H9 (cell line): ENCODE data around the gene PSMB1. TPM values are rescaled to one million over a fixed set of nuclear protein-coding genes. Genes with fewer than 3 reads are reported as not detected.

Experiments
- DNase-seq: peaks from one replicate; pipeline ENCODE4 v3.0.0-alpha.2; 2017
- H2AFZ ChIP-seq: one replicate; pipeline ENCODE4 v1.6.1; 2013; ENCODE audit warnings: mild to moderate bottlenecking, low read length, control low read depth, moderate library complexity
- H2AK5ac ChIP-seq: 2 replicates; pipeline ENCODE4 v1.6.1; 2013; ENCODE audit warnings: low read length, control low read depth, mixed read lengths; ENCODE audit not compliant: insufficient read length
- H2BK120ac ChIP-seq: one replicate; pipeline ENCODE4 v1.6.1; 2013; ENCODE audit warnings: low read depth, mild to moderate bottlenecking, low read length, control low read depth, inconsistent platforms; ENCODE audit not compliant: poor library complexity, severe bottlenecking
- H2BK12ac ChIP-seq: 2 replicates; pipeline ENCODE4 v1.6.1; 2013; ENCODE audit warnings: low read length, control low read depth, mixed read lengths, low read depth; ENCODE audit not compliant: insufficient read length
- H2BK15ac ChIP-seq: 2 replicates; pipeline ENCODE4 v1.6.1; 2013; ENCODE audit warnings: low read depth, low read length, control low read depth
- H2BK20ac ChIP-seq: one replicate; pipeline ENCODE4 v1.6.1; 2013; ENCODE audit warnings: low read depth, mild to moderate bottlenecking, low read length, control low read depth, inconsistent platforms; ENCODE audit not compliant: poor library complexity, severe bottlenecking
- H2BK5ac ChIP-seq: 2 replicates; pipeline ENCODE4 v1.6.1; 2013; ENCODE audit warnings: low read length, control low read depth, mixed read lengths; ENCODE audit not compliant: insufficient read length
- H3K14ac ChIP-seq: 2 replicates; pipeline ENCODE4 v1.6.1; 2013; ENCODE audit warnings: low read length, control low read depth; ENCODE audit not compliant: insufficient read depth
- H3K18ac ChIP-seq: 2 replicates; pipeline ENCODE4 v1.6.1; 2013; ENCODE audit warnings: low read depth, mild to moderate bottlenecking, mixed read lengths, low read length, control low read depth; ENCODE audit not compliant: insufficient read length
- H3K23ac ChIP-seq: 2 replicates; pipeline ENCODE4 v1.6.1; 2013; ENCODE audit warnings: low read length, control low read depth, mixed read lengths, low read depth; ENCODE audit not compliant: insufficient read length
- H3K23me2 ChIP-seq: 2 replicates; pipeline ENCODE4 v1.6.1; 2013; ENCODE audit warnings: low read depth, mild to moderate bottlenecking, mixed read lengths, low read length, control low read depth; ENCODE audit not compliant: insufficient read length, poor library complexity, severe bottlenecking
- H3K27ac ChIP-seq: 2 replicates; pipeline ENCODE4 v1.5.1; 2013; ENCODE audit warnings: low read length, control low read depth, mixed read lengths, low read depth; ENCODE audit not compliant: insufficient read length
- H3K27me3 ChIP-seq: 2 replicates; pipeline ENCODE4 v1.6.1; 2013; ENCODE audit warnings: low read length, control low read depth, inconsistent platforms; ENCODE audit not compliant: insufficient read depth
- H3K4ac ChIP-seq: 2 replicates; pipeline ENCODE4 v1.6.1; 2013; ENCODE audit warnings: low read depth, mild to moderate bottlenecking, control low read depth, inconsistent platforms, low read length, moderate library complexity
- H3K4me1 ChIP-seq: 2 replicates; pipeline ENCODE4 v1.6.1; 2013; ENCODE audit warnings: low read length, control low read depth, inconsistent platforms; ENCODE audit not compliant: insufficient read depth
- H3K4me2 ChIP-seq: 2 replicates; pipeline ENCODE4 v1.6.1; 2013; ENCODE audit warnings: low read length, control low read depth, mixed read lengths; ENCODE audit not compliant: insufficient read length, insufficient read depth
- H3K56ac ChIP-seq: 2 replicates; pipeline ENCODE4 v1.6.1; 2013; ENCODE audit warnings: low read depth, mild to moderate bottlenecking, mixed read lengths, low read length, control low read depth; ENCODE audit not compliant: insufficient read length
- H3K79me1 ChIP-seq: 2 replicates; pipeline ENCODE4 v1.6.1; 2013; ENCODE audit warnings: low read depth, mild to moderate bottlenecking, moderate library complexity, low read length, control low read depth, inconsistent platforms; ENCODE audit not compliant: insufficient read depth, poor library complexity, severe bottlenecking
- H3K79me2 ChIP-seq: 2 replicates; pipeline ENCODE4 v1.6.1; 2013; ENCODE audit warnings: low read length, control low read depth, inconsistent platforms; ENCODE audit not compliant: insufficient read depth
- H3K9ac ChIP-seq: 2 replicates; pipeline ENCODE4 v1.6.1; 2013; ENCODE audit warnings: low read length, control low read depth, mixed read lengths; ENCODE audit not compliant: insufficient read length; ENCODE audit errors: extremely low read depth
- H3K9me3 ChIP-seq: one replicate; pipeline ENCODE4 v1.6.1; 2013; ENCODE audit warnings: low read depth, low read length, inconsistent platforms; ENCODE audit not compliant: control insufficient read depth
- H3T11ph ChIP-seq: one replicate; pipeline ENCODE4 v1.6.1; 2013; ENCODE audit warnings: mild to moderate bottlenecking, low read length, control low read depth, inconsistent platforms
- H4K20me1 ChIP-seq: one replicate; pipeline ENCODE4 v1.6.1; 2013; ENCODE audit not compliant: control insufficient read depth, insufficient read length, insufficient read depth
- H4K5ac ChIP-seq: 2 replicates; pipeline ENCODE4 v1.6.1; 2013; ENCODE audit warnings: low read depth, mild to moderate bottlenecking, mixed read lengths, low read length, control low read depth; ENCODE audit not compliant: insufficient read length
- H4K8ac ChIP-seq: replicated peaks from 2 replicates; pipeline ENCODE4 v1.6.1; 2013; ENCODE audit warnings: low read length, control low read depth, mixed read lengths, low read depth; ENCODE audit not compliant: insufficient read length
- H4K91ac ChIP-seq: 2 replicates; pipeline ENCODE4 v1.6.1; 2013; ENCODE audit warnings: low read depth, mild to moderate bottlenecking, moderate library complexity, mixed read lengths, low read length, control low read depth; ENCODE audit not compliant: insufficient read length
- H3K27ac Mint-ChIP-seq, 3 experiments: 2 replicates in 2 of 3; 3 replicates in 1 of 3; pipeline ENCODE4 v1.8.0; 2020 to 2021; ENCODE audit warnings: mixed read lengths in 3 of 3, mild to moderate bottlenecking in 1 of 3, moderate library complexity in 1 of 3
- H3K27me3 Mint-ChIP-seq: 2 replicates; pipeline ENCODE4 v1.8.0; 2021; ENCODE audit warnings: low read depth, mild to moderate bottlenecking, moderate library complexity, mixed read lengths
- H3K36me3 Mint-ChIP-seq, 3 experiments: 2 replicates in 2 of 3; 3 replicates in 1 of 3; pipeline ENCODE4 v1.8.0; 2020 to 2021; ENCODE audit warnings: low read depth in 3 of 3, mixed read lengths in 3 of 3; ENCODE audit not compliant: insufficient read depth in 1 of 3
- H3K4me1 Mint-ChIP-seq, 2 experiments: 2 replicates each; pipeline ENCODE4 v1.8.0; 2020; ENCODE audit warnings: mixed read lengths in 2 of 2
- H3K4me3 Mint-ChIP-seq, 2 experiments: 2 replicates in 1 of 2; 3 replicates in 1 of 2; pipeline ENCODE4 v1.8.0; 2020 to 2021; ENCODE audit warnings: mild to moderate bottlenecking in 2 of 2, mixed read lengths in 2 of 2, moderate library complexity in 1 of 2
- H3K9me3 Mint-ChIP-seq, 2 experiments: 2 replicates in 1 of 2; 3 replicates in 1 of 2; pipeline ENCODE4 v1.8.0; 2020; ENCODE audit warnings: mild to moderate bottlenecking in 2 of 2, mixed read lengths in 2 of 2, moderate library complexity in 1 of 2
- whole genome bisulfite sequencing: extraction: QIAGEN DNeasy Blood & Tissue Kit; methylation state at CpG from one replicate; pipeline ENCODE4 v1.1.7; 2013; ENCODE audit warnings: missing lambda C conversion rate, low lambda C conversion rate, mixed read lengths; ENCODE audit not compliant: insufficient read length; ENCODE audit errors: extremely low coverage; 5-methylcytosine and 5-hydroxymethylcytosine counted together
- total RNA-seq: library from RNA; stranded (reverse); gene quantifications from 2 replicates; pipeline ENCODE4 v1.2.1, GENCODE V29; 2021
- TF ChIP-seq, protein P1 (sequence below): fragments of 200-600 bp; sonication (generic); conservative IDR thresholded peaks from 3 replicates; pipeline ENCODE4 v1.8.0; 2021; ENCODE audit warnings: antibody characterized with exemption, mild to moderate bottlenecking

Gene PSMB1
- total RNA-seq, 1 experiment from 2014 or later, result 245 TPM

DNA sequence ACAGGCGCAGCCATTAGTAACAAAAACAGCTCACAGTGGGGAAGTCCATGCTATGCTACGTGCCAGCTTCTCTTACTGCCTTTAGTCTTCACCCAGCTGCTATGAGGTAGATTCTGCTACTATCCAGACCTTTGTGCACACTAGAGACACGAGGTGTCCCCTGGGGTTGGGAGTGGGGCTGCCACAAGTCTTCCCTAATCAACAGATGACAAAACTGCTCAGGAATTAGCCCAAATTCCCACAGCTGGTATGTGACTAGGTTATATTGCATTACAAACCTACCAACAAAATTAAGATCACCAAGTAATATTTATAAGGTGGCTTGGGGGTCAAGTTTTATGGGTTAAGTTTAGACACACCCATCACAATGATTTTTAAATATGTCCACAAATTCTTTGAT, 63.3 kb downstream of the PSMB1 start:
- Mint-ChIP-seq H3K27ac (no peak overlapping the region), H3K9me3 (no peaks in the 10 kb centered on the region), H3K27me3 (peaks cover 15% of the 10 kb centered on the region), H3K4me1 (peaks cover 6 to 9% of the 10 kb centered on the region in 2 experiments; a peak in 3 of 4 replicates), H3K36me3 (no peaks in the 10 kb centered on the region; a peak in 1 of 7 replicates), H3K4me3 (no peak overlapping the region)
- H3K79me1 ChIP-seq, result no peaks in the 10 kb centered on the region
- H2AFZ ChIP-seq, result no peak overlapping the region
- H3K18ac ChIP-seq, result no peak overlapping the region
- H3K14ac ChIP-seq, result no peak overlapping the region
- H3K4me1 ChIP-seq, result no peaks in the 10 kb centered on the region
- no peaks in the 10 kb centered on the region for H3K27me3 ChIP-seq
- TF ChIP-seq, protein P1, sequence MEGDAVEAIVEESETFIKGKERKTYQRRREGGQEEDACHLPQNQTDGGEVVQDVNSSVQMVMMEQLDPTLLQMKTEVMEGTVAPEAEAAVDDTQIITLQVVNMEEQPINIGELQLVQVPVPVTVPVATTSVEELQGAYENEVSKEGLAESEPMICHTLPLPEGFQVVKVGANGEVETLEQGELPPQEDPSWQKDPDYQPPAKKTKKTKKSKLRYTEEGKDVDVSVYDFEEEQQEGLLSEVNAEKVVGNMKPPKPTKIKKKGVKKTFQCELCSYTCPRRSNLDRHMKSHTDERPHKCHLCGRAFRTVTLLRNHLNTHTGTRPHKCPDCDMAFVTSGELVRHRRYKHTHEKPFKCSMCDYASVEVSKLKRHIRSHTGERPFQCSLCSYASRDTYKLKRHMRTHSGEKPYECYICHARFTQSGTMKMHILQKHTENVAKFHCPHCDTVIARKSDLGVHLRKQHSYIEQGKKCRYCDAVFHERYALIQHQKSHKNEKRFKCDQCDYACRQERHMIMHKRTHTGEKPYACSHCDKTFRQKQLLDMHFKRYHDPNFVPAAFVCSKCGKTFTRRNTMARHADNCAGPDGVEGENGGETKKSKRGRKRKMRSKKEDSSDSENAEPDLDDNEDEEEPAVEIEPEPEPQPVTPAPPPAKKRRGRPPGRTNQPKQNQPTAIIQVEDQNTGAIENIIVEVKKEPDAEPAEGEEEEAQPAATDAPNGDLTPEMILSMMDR, result no peak
- no peak overlapping the region for H2BK120ac ChIP-seq
- H3K9me3 ChIP-seq, result no peaks in the 10 kb centered on the region
- peaks cover 2% of the 10 kb centered on the region for H3K23me2 ChIP-seq
- no peak overlapping the region for H2BK20ac ChIP-seq
- H4K91ac ChIP-seq, result no peak overlapping the region
- no peak overlapping the region for H3K4me2 ChIP-seq
- H3K9ac ChIP-seq, result no peak overlapping the region
- H4K5ac ChIP-seq, result no peak overlapping the region
- H3K27ac ChIP-seq, result no peak overlapping the region
- H3K4ac ChIP-seq, result no peak overlapping the region
- no peak overlapping the region for H4K8ac ChIP-seq
- no peak overlapping the region for H2BK15ac ChIP-seq
- H3T11ph ChIP-seq, result no peak overlapping the region
- no peak overlapping the region for H2BK12ac ChIP-seq
- no peak for DNase-seq
- no peak overlapping the region for H2BK5ac ChIP-seq
- no CpG with 5 or more reads among the region's 3 CpGs for WGBS
- no peaks in the 10 kb centered on the region for H4K20me1 ChIP-seq
- H3K23ac ChIP-seq, result no peak overlapping the region
- no peak overlapping the region for H3K56ac ChIP-seq
- H3K79me2 ChIP-seq, result no peaks in the 10 kb centered on the region
- no peak overlapping the region for H2AK5ac ChIP-seq
